B cell (primary cell): Measurements from ENCODE around the gene SNAPC4. TPM values are rescaled to one million over a fixed set of nuclear protein-coding genes. Genes with fewer than 3 reads are reported as not detected.

Experiments used
- ATAC-seq: fragments of 200-7000 bp; cut with Tn5 transposase; one replicate; pipeline ENCODE4 v1.10.0; 2021; ENCODE audit warnings: low read depth, mild to moderate bottlenecking, moderate number of reproducible peaks, moderate library complexity
- CTCF ChIA-PET: fragments of 350-600 bp; sonication (Branson Sonifier 250); formaldehyde crosslinking; loops from one replicate; lab custom pipeline; 2021; ENCODE audit warnings: antibody characterized with exemption, inconsistent platforms; lab: Charles Lee
- POLR2A ChIA-PET: fragments of 350-600 bp; sonication (Branson Sonifier 250); formaldehyde crosslinking; loops from one replicate; lab custom pipeline; 2021; ENCODE audit warnings: antibody characterized with exemption; lab: Charles Lee
- DNase-seq: peaks from one replicate; pipeline ENCODE4 v3.0.0; 2013
- H2AFZ ChIP-seq: 2 replicates; pipeline ENCODE4 v1.6.1; 2012; ENCODE audit warnings: mild to moderate bottlenecking, low read depth, low read length; ENCODE audit not compliant: insufficient read depth, poor library complexity, severe bottlenecking
- H3K27ac ChIP-seq, 2 donors: 1 replicate in 1 of 2; 2 replicates in 1 of 2; pipeline ENCODE4 v1.5.1; 2012 to 2013; ENCODE audit warnings: low read length in 2 of 2, mild to moderate bottlenecking in 2 of 2, moderate library complexity in 1 of 2
- H3K27me3 ChIP-seq, 4 experiments: fragments of 200-600 bp in 1 of 4; sonication (generic) in 1 of 4; replicated peaks in 1 of 4; 1 replicate in 2 of 4; 2 replicates in 2 of 4; pipeline versions ENCODE4 v1.6.1 to v1.7.0; 2013 to 2016; ENCODE audit warnings: low read length in 3 of 4, mild to moderate bottlenecking in 2 of 4, mixed read lengths in 1 of 4, moderate library complexity in 1 of 4; ENCODE audit not compliant: insufficient read depth in 4 of 4, control insufficient read depth in 3 of 4; ENCODE audit errors: control extremely low read depth in 1 of 4
- H3K36me3 ChIP-seq, 2 experiments: replicated peaks in 1 of 2; 1 replicate in 1 of 2; 2 replicates in 1 of 2; pipeline versions ENCODE4 v1.6.1 to v1.7.1; 2013; ENCODE audit warnings: low read length in 1 of 2; ENCODE audit not compliant: insufficient read depth in 2 of 2, control insufficient read depth in 1 of 2; ENCODE audit errors: control extremely low read depth in 1 of 2, extremely low read depth in 1 of 2
- H3K4me1 ChIP-seq, 2 donors: fragments of 200-600 bp in 1 of 2; sonication (generic) in 1 of 2; 1 replicate in 1 of 2; 2 replicates in 1 of 2; pipeline versions ENCODE4 v1.5.1 to v1.6.1; 2013 to 2017; ENCODE audit warnings: low read length in 2 of 2; ENCODE audit not compliant: control insufficient read depth in 2 of 2, insufficient read depth in 2 of 2
- H3K4me2 ChIP-seq: replicated peaks from 2 replicates; pipeline ENCODE3; 2012; ENCODE audit warnings: mild to moderate bottlenecking, low read depth, low read length; ENCODE audit not compliant: poor library complexity, severe bottlenecking
- H3K4me3 ChIP-seq, 5 experiments: fragments of 200-600 bp in 1 of 5; sonication (generic) in 1 of 5; 1 replicate in 3 of 5; 2 replicates in 2 of 5; pipeline versions ENCODE4 v1.5.1 to v1.7.0; 2011 to 2016; ENCODE audit warnings: low read length in 4 of 5, mild to moderate bottlenecking in 4 of 5, low read depth in 2 of 5, control low read depth in 1 of 5, moderate library complexity in 1 of 5; ENCODE audit not compliant: insufficient read depth in 1 of 5; ENCODE audit errors: control extremely low read depth in 1 of 5, extremely low read depth in 1 of 5
- H3K79me2 ChIP-seq: fragments of 200-600 bp; sonication (generic); one replicate; pipeline ENCODE4 v1.6.0; 2016; ENCODE audit warnings: low read length; ENCODE audit not compliant: control insufficient read depth, insufficient read depth
- H3K9ac ChIP-seq: fragments of 200-600 bp; sonication (generic); 2 replicates; pipeline ENCODE4 v1.6.1; 2017; ENCODE audit warnings: mild to moderate bottlenecking, low read length, moderate library complexity
- H3K9me3 ChIP-seq, 3 donors: one replicate each; pipeline versions ENCODE4 v1.6.1 to v1.7.1; 2013; ENCODE audit warnings: low read length in 2 of 3; ENCODE audit not compliant: control insufficient read depth in 2 of 3, insufficient read depth in 1 of 3; ENCODE audit errors: control extremely low read depth in 1 of 3
- H4K20me1 ChIP-seq: 2 replicates; pipeline ENCODE4 v1.6.0; 2012; ENCODE audit warnings: mild to moderate bottlenecking, low read length; ENCODE audit not compliant: insufficient read depth, control insufficient read depth, poor library complexity, severe bottlenecking
- H3K27ac Mint-ChIP-seq: one replicate; pipeline ENCODE4 v1.8.0; 2021; ENCODE audit warnings: mixed read lengths
- H3K27me3 Mint-ChIP-seq: one replicate; pipeline ENCODE4 v1.8.0; 2021; ENCODE audit warnings: mixed read lengths
- H3K4me1 Mint-ChIP-seq: one replicate; pipeline ENCODE4 v1.8.0; 2021; ENCODE audit warnings: mixed read lengths
- H3K4me3 Mint-ChIP-seq: one replicate; pipeline ENCODE4 v1.8.0; 2021; ENCODE audit warnings: mixed read lengths
- H3K9me3 Mint-ChIP-seq: one replicate; pipeline ENCODE4 v1.8.0; 2022; ENCODE audit warnings: mixed read lengths; ENCODE audit not compliant: insufficient read depth
- EZH2 ChIP-seq: IDR thresholded peaks from 2 replicates; pipeline ENCODE4 v1.6.1; 2012; ENCODE audit warnings: borderline replicate concordance, low read depth, mild to moderate bottlenecking, moderate library complexity, low read length; ENCODE audit not compliant: insufficient read depth, poor library complexity, severe bottlenecking
- WGBS: methylation state at CpG from one replicate; pipeline ENCODE4 v1.1.5; 2013; ENCODE audit warnings: missing lambda C conversion rate; ENCODE audit not compliant: insufficient coverage; 5-methylcytosine and 5-hydroxymethylcytosine counted together
- intact Hi-C: fragments of 100-400 bp; cut with micrococcal nuclease; formaldehyde crosslinking; loops from one replicate; pipeline ENCODE4 v1.10.0; 2022
- polyA plus RNA-seq: library from polyadenylated mRNA; depleted of rRNA; stranded (reverse); fragments of >200 nt; gene quantifications from 2 replicates; pipeline ENCODE4 v1.2.3, GENCODE V29; 2012
- total RNA-seq, 2 donors: library from RNA; stranded (reverse); fragments of 120-200 nt in 1 of 2; gene quantifications; 1 replicate in 1 of 2; 2 replicates in 1 of 2; pipeline versions ENCODE4 v1.2.3 to v1.2.4, GENCODE V29; 2013 to 2022
- TF ChIP-seq, protein P1 (sequence below): fragments of 200-600 bp; IDR thresholded peaks from one replicate; pipeline ENCODE4 v1.8.0; 2022; ENCODE audit warnings: antibody characterized with exemption, mild to moderate bottlenecking

The SNAPC4 gene
- total and polyA plus RNA-seq, 2 donors (not counting 1 experiment from before 2014, with no cell fraction given): 13.1 to 15.6 TPM

GRCh38 chr9:136357202-136357725, 42.7 kb downstream of the SNAPC4 start:
- no peaks in the 10 kb centered on the region for H3K9me3 ChIP-seq
- Mint-ChIP-seq H3K9me3 (no peaks in the 10 kb centered on the region), H3K4me3 (no peak overlapping the region), H3K27ac (no peak overlapping the region), H3K4me1 (no peaks in the 10 kb centered on the region), H3K27me3 (no peaks in the 10 kb centered on the region)
- peaks cover 12% of the 10 kb centered on the region for H4K20me1 ChIP-seq
- H3K79me2 ChIP-seq: no peaks in the 10 kb centered on the region
- H3K36me3 ChIP-seq: peaks cover 0 to 13% of the 10 kb centered on the region in 2 experiments
- no peak overlapping the region for H2AFZ ChIP-seq
- no peak for ATAC-seq
- DNase-seq: no peak
- CTCF ChIA-PET: no interaction called here
- H3K27me3 ChIP-seq: no peaks in the 10 kb centered on the region
- TF ChIP-seq, protein P1, sequence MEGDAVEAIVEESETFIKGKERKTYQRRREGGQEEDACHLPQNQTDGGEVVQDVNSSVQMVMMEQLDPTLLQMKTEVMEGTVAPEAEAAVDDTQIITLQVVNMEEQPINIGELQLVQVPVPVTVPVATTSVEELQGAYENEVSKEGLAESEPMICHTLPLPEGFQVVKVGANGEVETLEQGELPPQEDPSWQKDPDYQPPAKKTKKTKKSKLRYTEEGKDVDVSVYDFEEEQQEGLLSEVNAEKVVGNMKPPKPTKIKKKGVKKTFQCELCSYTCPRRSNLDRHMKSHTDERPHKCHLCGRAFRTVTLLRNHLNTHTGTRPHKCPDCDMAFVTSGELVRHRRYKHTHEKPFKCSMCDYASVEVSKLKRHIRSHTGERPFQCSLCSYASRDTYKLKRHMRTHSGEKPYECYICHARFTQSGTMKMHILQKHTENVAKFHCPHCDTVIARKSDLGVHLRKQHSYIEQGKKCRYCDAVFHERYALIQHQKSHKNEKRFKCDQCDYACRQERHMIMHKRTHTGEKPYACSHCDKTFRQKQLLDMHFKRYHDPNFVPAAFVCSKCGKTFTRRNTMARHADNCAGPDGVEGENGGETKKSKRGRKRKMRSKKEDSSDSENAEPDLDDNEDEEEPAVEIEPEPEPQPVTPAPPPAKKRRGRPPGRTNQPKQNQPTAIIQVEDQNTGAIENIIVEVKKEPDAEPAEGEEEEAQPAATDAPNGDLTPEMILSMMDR: no peak
- TF ChIP-seq EZH2: no peak
- POLR2A ChIA-PET: no interaction called here
- no peaks in the 10 kb centered on the region for H3K4me1 ChIP-seq
- intact Hi-C loops: no loop called here
- no peak overlapping the region for H3K9ac ChIP-seq
- no peak overlapping the region for H3K4me3 ChIP-seq
- WGBS: 82% methylated on average over 22 of the region's 22 CpGs
- H3K4me2 ChIP-seq: no peak overlapping the region
- H3K27ac ChIP-seq: no peak overlapping the region

DNA sequence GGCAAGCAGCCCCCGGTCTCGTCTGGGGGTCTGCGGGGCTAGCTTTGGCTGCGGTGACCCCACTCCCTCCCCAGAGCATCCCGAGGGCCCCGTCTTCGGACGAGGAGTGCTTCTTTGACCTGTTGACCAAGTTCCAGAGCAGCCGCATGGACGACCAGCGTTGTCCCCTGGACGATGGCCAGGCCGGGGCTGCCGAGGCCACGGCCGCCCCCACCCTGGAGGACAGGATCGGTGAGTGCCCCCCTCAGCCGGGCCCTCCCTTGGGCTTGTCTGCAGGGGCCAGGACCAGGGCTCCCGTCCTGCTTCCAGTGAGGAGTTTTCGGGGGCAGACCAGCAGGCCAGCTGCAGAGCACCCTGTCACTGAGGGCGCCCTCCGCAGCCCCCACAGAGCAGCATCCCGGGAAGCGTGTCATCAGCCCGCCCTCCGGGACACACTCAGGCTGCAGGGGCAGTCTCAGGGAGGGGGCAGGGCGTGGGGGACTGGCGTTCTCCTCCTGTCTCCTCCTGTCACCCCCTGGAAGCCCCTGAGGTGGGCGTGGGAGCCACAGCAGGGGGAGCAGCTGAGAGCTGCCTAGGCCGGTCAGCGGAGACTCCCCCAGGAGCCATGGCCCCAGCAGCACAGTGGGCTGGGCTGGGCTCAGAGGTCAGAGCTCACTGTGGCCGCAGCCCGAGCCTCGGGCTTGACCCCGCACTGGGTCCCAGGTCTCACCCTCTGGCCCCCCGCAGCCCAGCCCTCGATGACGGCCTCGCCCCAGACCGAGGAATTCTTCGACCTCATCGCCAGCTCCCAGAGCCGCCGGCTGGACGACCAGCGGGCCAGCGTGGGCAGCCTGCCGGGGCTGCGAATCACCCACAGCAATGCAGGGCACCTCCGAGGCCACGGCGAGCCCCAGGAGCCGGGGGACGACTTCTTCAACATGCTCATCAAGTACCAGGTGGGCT, 44.1 kb downstream of the SNAPC4 start:
- ChIA-PET CTCF (no interaction called here), POLR2A (no interaction called here)
- intact Hi-C loops: no loop called here
- 93% methylated on average over 54 of the region's 54 CpGs for WGBS
- Mint-ChIP-seq H3K4me1 (no peaks in the 10 kb centered on the region), H3K27me3 (no peaks in the 10 kb centered on the region), H3K9me3 (no peaks in the 10 kb centered on the region), H3K4me3 (no peak overlapping the region), H3K27ac (no peak overlapping the region)
- Histone ChIP-seq H3K4me2 (no peak overlapping the region), H3K9me3 (no peaks in the 10 kb centered on the region), H3K27ac (no peak overlapping the region), H3K36me3 (peaks cover 0 to 4% of the 10 kb centered on the region in 2 experiments), H3K9ac (no peak overlapping the region), H3K27me3 (no peaks in the 10 kb centered on the region), H3K4me1 (no peaks in the 10 kb centered on the region), H4K20me1 (no peaks in the 10 kb centered on the region), H3K79me2 (no peaks in the 10 kb centered on the region), H3K4me3 (no peak overlapping the region), H2AFZ (no peak overlapping the region)
- ATAC-seq (no peak), DNase-seq (no peak)
- TF ChIP-seq, protein P1: no peak
- no peak for TF ChIP-seq EZH2
